GM13977 (cell line): Measurements from ENCODE around the gene KRT75.

Experiments
- DNase-seq: peaks from one replicate; pipeline ENCODE4 v3.0.0; 2012; ENCODE audit warnings: low spot score
- in situ Hi-C: fragments of 300-500 bp; cut with MboI; formaldehyde crosslinking; loops from one replicate; pipeline ENCODE4 v1.12.0; 2022; ENCODE audit warnings: low sequenced_read_pairs, low pct_unique_long_range_greater_than_20kb, mixed read lengths, inconsistent platforms; ENCODE audit not compliant: unreplicated experiment
- TF ChIP-seq, protein P1 (sequence below): IDR thresholded peaks from 2 replicates; pipeline ENCODE4 v1.5.1; 2012; ENCODE audit warnings: mild to moderate bottlenecking, control low read depth; ENCODE audit not compliant: insufficient read depth; ENCODE audit errors: extremely low read depth, missing control alignments

Gene KRT75

DNA sequence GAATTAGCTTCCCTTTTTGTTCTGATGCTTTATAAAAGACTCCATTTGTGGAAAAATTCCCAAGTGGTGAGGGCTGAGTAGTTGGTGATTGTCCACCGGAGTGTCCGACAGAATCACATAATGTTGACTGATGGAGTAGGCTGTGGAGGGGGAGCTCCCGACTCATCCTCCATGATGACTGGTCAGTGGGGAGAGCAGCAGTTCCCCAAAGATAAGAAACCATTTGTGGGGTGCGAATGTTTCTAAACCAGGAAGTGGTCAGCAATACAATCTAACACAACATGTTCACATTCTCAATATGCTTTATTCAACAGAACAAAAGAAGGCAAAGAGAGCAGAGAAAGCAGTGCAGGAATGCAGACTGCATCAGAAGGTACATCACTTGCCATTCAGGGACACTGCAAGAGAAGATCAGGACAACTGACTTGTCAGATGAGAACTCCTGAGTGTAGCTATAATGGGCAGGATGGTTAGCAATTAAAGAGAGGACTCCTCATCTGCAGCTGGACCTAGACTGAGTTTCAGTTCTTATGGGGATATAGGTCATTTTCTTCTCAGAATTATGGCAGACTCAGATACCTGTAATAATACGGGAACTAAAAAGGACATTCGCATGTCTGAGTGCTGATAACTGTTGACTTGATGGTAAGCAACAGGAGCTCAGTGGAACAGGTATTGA, 12.3 kb upstream of the KRT75 start:
- in situ Hi-C loops, result no loop called here
- DNase-seq, result no peak
- TF ChIP-seq, protein P1, sequence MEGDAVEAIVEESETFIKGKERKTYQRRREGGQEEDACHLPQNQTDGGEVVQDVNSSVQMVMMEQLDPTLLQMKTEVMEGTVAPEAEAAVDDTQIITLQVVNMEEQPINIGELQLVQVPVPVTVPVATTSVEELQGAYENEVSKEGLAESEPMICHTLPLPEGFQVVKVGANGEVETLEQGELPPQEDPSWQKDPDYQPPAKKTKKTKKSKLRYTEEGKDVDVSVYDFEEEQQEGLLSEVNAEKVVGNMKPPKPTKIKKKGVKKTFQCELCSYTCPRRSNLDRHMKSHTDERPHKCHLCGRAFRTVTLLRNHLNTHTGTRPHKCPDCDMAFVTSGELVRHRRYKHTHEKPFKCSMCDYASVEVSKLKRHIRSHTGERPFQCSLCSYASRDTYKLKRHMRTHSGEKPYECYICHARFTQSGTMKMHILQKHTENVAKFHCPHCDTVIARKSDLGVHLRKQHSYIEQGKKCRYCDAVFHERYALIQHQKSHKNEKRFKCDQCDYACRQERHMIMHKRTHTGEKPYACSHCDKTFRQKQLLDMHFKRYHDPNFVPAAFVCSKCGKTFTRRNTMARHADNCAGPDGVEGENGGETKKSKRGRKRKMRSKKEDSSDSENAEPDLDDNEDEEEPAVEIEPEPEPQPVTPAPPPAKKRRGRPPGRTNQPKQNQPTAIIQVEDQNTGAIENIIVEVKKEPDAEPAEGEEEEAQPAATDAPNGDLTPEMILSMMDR, result no peak

DNA sequence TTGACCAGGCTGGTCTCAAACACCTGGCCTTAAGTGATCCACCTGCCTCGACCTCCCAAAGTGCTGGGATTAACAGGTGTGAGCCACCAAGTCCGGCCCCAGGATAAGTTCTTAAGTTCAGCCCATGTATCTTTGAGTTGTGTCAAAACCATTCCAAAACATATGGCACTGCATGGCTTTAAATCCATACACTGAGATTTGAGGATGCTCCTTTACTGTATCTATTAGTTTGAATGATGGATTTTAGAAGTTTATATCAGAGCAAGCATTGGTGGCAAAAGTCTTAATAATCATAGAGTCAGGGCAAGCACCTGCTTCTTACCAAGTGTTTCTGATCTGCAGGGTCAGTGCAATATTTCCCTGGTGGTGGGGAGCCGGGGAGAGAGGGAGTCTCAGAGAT, 11.7 kb upstream of the KRT75 start:
- DNase-seq, result no peak
- in situ Hi-C loops, result no loop called here
- TF ChIP-seq, protein P1, result no peak

DNA sequence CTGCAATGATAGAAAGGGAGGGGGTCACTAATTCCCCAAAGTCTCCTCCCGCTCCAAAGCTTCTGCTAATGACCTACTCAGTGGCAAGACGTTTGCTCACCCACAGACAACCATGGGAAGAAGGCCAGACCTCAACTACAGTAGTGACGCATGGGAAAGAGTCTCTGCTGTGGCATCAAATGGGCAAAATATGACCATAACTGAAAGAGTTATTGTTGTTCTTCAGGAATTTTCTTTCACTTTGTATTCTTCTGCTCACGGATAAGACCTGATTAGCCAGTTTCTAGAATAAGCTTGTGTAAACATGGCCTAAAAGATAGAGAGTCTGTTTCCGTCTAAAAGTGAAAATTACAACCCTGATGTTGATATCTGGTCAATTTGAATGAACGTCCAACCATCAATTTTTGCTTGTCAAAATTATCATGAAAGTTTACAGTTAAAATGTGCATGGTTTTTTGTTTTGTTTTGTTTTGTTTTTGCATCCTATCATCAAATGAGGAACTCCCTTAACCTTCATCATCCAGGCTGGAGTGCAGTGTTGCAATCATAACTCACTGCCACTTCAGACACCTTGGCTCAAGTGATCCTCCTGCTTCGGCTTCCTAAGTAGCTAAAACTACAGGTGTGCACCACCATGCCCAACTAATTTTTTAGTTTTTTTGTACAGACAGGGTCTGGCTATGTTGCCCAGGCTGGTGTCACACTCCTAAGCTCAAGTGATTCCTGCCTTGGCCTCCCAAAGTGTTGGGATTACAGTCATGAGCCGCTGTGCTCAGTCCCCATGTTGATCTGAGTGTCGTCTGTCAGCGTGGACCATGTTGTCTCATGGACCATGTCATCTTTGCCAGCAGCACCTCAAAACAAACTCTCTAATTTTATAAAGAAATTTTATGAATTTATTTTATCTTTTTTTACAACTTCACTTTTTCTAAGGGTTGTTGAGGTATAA, 10.8 kb upstream of the KRT75 start:
- in situ Hi-C loops, result no loop called here
- DNase-seq, result no peak
- TF ChIP-seq, protein P1, result no peak

DNA sequence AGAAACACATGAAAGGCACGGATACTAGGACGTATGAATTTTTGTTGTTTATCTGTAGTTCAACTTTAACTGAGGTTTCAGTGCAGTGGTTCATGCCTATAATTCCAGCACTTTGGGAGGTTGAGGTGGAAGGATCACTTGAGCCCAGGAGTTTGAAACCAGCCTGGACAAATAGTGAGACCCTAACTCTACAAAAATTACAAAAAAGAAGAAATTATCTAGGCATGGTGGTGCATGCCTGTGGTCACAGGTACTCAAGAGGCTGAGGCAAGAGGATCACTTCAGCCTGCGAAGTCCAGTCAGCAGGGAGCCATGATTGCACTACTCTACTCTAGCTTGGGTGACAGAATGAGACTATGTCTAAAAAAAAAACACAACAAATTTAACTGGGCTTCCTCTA, 9.8 kb upstream of the KRT75 start:
- DNase-seq, result no peak
- in situ Hi-C loops, result no loop called here
- TF ChIP-seq, protein P1, result no peak

DNA sequence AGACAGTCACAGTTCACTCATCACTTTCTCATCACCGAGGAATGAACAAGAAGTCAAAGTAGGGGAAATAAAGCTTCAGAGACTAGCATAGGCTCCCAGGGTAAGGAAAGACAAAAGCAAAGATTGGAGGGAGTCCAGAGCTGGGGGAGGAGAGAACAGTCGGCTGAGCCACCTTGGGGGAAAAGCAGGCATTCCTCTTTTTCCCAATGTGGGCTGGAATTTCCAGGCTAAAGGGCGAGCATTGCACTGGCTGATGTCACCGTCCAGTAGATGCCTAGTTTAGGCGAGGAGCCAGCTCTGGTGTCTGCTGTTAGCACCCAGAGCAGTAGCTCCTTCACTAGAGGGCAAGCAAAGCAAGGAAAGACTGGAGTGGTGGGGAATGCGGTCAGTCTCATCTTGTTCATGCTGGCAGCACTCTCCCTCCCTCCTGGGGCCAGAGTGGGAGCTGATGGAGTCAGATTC, 8.5 kb upstream of the KRT75 start:
- in situ Hi-C loops, result no loop called here
- TF ChIP-seq, protein P1, result no peak
- no peak for DNase-seq

DNA sequence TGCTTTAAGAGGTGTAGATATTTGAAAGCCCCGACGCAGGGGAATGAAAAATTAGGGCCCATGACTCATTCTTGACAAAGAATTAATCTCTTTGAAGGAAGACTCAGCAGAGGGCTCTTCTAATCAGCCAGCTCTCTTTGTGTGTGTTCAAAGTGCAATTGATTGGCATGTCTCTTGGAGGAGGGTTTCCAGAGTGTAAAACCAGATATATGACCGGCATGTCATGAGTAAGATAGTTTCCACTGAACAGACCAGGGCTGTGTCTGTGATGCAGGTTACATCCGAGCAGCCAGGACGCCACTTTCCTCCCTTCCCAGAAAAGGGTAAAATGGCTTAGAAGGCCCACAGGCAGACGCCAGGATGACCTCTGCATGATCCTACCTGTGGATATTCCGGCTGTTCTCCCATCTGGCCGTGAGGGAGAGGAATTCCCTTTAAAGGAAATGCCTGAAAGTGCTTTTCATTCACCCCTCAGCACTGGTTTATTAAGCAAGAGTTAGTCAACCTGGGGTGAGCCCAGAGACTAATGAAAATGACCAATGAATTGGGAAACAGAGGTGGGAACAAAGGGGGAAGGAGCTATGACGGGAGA, 7.2 kb upstream of the KRT75 start:
- TF ChIP-seq, protein P1, result no peak
- in situ Hi-C loops, result no loop called here
- DNase-seq, result no peak
